HUDEP-2 (cell line): Measurements from ENCODE around the gene SYNE2.

Experiments used
- DNase-seq, 76 experiments: peaks; one replicate each; lab custom pipeline; 2025; ENCODE audit not compliant: unreplicated experiment in 76 of 76; lab: John Stamatoyannopoulos, UW

Gene SYNE2

GRCh38 chr14:63952053-63952932 is 99.5 kb downstream of the SYNE2 start:
- DNase-seq, result no peak

DNA sequence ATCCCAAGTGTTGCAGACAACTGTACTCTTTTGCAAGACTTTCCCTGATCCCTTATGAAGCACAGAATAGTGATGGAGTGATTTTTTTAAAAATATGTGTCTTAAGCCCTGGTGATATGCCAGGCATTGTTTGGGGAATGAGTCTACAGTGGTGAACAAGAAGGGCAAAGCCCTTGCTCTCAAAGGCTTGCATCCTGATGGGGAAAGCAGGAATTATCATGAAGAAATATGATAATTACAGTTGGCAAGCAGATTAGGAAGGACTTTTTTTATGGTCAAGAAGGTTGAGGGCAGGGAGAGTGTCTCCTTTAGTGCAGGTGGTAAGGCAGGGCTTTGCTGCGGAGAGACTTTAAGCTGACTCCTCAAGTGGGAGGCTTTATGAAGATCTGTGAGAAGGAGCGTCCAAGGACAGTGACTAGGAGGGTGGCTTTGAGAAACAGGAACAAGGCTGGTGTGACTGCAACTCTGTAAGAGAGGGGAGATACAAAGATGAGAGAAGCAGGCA is 100.2 kb downstream of the SYNE2 start:
- no peak for DNase-seq

GRCh38 chr14:63956326-63956725 is 103.5 kb downstream of the SYNE2 start:
- no peak for DNase-seq

- no peak for DNase-seq
Observed at GRCh38 chr14:63960926-63961567, 108.2 kb downstream of the SYNE2 start.

DNA sequence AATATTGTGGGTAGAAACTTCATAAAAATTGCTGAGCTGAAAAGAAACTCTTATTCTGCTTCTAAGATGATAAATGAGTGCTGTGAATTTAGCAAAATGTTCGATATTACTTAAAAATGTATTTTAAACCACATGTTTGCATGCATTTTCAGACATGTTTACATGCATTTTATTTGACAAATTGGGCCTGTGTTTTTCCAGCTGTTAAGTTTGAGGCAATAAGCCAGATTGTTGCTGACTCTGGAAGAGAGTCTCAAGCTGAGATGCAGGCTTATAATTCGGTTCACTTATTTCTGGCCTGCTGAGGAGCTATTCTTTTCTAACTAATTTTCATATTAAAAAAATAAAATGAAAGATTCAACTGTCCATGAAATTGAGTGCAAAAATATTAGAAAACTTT is 110.1 kb downstream of the SYNE2 start:
- DNase-seq, result no peak

DNA sequence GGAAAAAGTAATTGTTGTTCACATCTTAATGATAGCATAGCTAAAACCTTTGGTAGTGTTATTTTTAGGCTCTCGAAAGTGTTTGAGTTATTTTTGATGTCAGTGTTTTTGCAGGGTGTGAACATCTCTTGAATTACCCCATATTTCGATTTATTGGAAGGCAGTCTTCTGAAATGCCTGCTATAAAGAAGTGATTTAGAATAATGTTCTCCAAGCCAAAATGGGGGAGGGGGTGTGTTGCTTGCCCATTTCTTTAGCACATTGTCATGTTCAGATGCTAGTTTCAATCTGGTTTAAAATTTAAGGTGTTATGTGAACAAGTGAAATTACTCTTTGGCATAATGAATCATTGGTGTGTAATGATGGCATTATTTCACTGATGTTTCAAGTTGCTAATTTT is 110.6 kb downstream of the SYNE2 start:
- no peak for DNase-seq

GRCh38 chr14:63964113-63964512 is 111.3 kb downstream of the SYNE2 start:
- no peak for DNase-seq

DNA sequence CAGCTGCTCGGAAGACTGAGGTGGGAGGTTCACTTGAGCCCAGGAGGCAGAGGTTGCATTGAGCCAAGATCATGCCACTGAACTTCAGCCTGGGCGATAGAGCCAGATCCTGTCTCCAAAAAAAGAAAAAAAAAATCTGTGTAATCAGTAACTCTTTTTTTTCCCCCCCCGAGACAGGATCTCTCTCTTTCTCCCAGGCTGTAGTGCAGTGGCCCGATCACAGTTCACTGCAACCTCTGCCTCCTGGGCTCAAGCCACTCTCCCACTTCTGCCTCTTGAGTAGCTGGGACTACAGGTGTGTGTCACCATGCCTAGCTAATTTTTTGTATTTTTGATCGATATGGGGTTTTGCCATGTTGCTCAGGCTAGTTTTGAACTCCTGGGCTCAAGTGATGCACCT is 113.6 kb downstream of the SYNE2 start:
- no peak for DNase-seq

DNA sequence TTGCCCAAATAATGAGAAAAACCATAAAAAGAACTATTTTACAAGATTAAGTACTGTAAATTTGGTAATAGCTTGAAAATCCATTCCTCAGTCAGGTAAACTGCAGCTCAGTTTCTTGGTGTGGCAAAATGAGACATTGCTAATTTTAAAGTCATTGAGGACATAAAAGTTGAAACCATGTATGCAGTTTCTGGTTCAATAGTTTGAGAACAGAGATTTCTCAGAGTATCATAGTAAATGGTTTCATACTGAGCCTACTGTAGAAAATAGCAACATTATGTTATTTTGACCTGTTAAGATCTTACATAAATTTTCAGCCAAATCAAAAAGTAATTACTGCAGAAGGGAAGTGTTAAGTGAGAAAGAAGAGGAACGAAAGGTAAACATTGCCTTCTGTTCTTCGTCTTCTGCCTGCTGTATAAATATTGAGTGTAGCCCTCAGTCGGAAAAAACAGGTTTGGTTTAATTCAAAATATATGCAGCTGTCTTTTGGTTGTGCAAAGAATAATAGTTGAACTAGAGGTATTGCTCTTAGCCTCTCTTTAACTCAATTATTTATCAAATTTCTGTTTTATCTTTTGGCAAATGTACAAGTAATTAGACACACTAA is 119.6 kb downstream of the SYNE2 start:
- no peak for DNase-seq

DNA sequence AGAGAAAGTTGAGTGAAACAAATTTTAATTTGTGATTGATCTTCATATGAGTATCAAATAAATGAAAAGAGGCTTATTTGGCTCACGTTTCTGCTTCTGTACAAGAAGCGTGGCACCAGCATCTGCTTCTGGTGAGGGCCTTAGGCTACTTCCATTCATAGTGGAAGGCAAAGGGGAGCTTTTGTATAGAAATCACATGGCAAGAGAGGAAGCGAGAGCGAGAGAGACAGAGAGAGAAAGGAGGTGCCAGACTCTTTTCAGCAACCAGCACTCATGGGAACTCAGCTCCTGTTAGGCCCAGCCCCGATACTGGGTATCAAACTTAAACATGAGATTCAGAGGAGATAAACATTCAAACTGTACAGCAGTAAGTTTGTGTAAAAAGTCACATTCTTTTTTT is 121.4 kb downstream of the SYNE2 start:
- DNase-seq, result no peak

DNA sequence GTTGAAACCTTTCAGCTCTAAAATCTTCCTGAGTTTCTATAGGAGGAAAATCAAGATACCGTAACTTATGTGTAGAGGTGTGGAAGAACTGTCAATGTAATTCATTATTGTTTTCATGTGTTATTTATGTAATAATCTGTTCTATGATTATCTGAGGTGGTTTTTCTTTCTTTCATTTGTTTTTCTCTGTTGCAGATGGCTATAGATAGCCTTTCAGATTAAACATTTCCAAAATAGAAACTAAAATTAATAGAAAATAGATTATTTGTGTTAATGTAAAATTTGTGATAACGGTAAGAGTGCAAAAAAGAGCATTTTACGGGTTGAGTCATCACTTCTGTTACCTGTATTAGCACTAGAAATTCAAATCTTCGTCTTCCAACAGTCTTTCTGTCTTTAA is 128.8 kb downstream of the SYNE2 start:
- no peak for DNase-seq

GRCh38 chr14:63982156-63982555 is 129.4 kb downstream of the SYNE2 start:
- no peak for DNase-seq

DNA sequence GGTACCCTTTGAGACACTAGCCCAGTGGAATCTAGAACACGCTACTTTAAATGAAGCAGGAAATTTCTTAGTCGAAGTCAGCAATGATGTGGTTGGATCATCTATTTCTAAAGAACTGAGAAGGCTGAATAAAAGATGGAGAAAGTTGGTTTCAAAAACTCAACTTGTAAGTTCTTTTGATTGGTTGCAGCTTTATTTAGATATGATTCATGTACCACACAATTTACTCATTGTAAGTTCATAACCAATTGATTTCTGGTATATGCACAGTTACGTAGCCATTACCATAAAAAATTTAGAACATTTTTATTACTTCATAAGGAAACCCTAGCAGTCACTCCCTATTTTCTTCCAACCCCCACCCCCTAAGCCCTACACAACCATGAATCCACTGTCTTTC is 129.8 kb downstream of the SYNE2 start:
- DNase-seq, result no peak

GRCh38 chr14:63986789-63987533 is 134.2 kb downstream of the SYNE2 start:
- no peak for DNase-seq

DNA sequence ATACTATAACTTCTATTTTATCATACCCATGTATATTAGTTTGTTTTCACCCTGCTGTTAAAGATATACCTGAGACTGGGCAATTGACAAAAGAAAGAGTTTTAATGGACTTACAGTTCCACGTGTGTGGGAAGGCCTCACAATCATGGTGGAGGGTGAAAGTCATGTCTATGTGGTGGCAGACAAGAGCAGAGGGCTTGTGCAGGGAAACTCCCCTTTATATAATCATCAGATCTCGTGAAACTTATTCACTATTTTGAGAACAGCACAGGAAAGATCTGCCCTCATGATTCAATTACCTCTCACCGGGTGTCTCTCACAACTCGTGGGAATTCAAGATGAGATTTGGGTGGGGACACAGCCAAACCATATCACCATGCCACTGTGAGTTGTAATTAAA is 135.8 kb downstream of the SYNE2 start:
- DNase-seq, result no peak

DNA sequence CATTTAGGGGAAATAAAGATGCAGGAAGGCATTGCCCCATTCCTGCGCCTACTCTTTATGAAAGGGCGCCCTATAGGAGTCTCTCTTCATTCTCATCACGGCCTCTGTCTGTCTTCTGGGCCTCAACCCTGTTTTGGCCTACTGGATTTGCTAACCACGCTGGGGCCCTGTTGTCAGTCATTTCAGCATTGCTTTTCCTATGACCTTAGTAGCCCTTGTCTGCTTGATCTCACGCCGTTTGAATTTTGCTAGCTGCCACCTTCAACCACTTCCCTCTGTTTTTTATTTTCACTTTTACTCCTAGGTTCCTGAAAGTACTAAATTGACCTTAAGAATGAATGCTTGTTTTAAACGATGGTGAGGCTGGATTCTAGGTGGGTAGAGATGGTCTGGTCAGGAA is 139.0 kb downstream of the SYNE2 start:
- DNase-seq, result no peak

- DNase-seq, result no peak
Observed at GRCh38 chr14:63992858-63993257, 140.1 kb downstream of the SYNE2 start.

DNA sequence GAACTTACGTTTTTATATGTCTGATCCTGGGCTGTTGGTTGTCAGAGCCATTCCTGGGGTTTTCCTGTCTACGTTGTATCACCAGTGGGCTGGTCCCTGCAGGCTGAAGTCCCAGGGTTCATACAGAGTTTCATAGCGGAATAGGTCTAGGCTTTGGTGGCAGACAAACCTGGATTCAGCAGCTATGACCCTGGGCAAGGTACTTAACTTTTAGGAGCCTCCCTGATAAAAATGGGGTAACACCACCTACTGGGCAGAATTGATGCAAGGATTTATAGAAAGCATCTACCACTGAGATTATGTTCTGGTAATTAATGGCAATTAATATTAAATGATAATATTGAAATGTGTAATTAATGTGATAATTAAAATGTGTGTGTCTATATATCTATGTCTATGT is 141.2 kb downstream of the SYNE2 start:
- DNase-seq, result no peak

DNA sequence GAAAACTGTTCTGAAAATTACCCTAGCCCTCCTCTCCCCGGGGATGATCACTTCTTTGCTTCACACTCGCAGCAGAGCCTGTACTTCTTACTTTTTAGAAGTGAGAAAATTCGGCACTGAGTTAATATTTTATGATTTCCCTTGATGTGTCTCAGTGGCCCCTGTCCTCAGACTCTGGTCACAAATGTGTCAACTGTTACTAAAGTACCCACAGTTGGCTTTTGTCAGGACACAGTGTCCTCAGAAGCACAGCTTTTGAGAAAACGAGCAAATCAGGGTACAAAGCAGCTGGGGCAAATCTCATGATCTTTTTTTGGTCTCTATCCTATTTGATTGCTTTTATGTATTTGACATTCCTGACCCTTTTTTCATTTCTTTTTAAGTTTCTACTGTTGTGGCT is 142.5 kb downstream of the SYNE2 start:
- no peak for DNase-seq

DNA sequence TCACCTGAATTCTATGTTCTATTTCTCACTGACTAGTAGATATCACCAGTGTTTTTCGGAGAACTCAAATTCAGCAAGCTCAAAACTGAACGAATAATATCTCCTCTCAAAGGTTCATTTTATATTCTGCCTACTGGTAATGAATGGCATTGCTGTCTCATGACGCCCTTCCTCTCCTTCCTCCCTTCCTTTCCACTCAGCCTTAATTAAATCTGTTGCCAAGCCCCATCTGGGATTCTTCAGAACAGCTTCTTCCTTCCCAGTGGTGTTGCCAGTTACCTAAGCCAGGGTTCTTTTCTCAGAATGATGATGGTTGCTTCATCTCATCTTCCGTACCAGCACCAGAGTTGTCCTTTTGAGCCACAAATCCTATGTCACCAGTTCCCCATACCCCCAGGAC is 143.2 kb downstream of the SYNE2 start:
- DNase-seq, result no peak

DNA sequence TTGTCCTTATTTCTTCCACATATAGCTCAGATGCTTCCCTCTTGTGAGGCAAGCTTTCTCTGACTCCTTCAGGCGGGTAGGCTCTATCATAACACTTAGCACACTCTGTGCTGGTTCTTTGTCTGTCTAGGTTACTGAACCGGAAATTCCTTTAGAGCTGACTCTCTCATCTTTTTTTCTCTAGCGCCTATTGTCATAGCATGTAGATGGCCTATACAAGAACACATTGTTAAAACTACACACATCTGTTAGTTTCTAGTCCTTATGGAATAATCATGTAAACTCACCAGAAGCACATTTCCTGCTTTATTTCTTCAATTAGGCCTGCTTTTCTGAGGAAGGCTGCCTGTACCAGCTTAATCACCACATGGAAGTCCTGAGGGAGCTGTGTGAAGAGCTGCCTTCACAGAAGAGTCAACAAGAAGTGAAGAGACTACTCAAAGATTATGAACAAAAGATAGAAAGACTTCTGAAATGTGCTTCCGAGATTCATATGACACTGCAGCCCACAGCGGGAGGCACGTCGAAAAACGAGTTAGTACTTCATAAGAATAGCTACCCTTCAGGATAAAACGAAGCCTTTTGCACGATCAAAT is 143.9 kb downstream of the SYNE2 start:
- no peak for DNase-seq
